OCI-LY3 (cell line): ENCODE results near the gene DOCK7.

Source experiments
- H2AFZ ChIP-seq: fragments of 200-600, 300-600 bp; shearing (Covaris generic); 2 replicates; pipeline ENCODE4 v1.6.0; 2014; ENCODE audit warnings: antibody characterized with exemption, low read depth, low read length
- H3K27ac ChIP-seq: fragments of 200-600, 300-600 bp; sonication (generic); 2 replicates; pipeline ENCODE4 v1.5.1; 2014; ENCODE audit warnings: mild to moderate bottlenecking, low read length, moderate library complexity, mixed read lengths
- H3K27me3 ChIP-seq: fragments of 200-600, 300-600 bp; sonication (generic); 2 replicates; pipeline ENCODE4 v1.6.1; 2014; ENCODE audit warnings: low read depth, low read length, mixed read lengths
- H3K36me3 ChIP-seq: fragments of 200-600, 300-600 bp; sonication (generic); replicated peaks from 2 replicates; pipeline ENCODE3; 2014; ENCODE audit warnings: low read depth, low read length, mixed read lengths
- H3K4me1 ChIP-seq: fragments of 300-600, 200-600 bp; sonication (generic); 2 replicates; pipeline ENCODE4 v1.6.1; 2014; ENCODE audit warnings: low read length, mixed read lengths
- H3K4me2 ChIP-seq: fragments of 200-600, 300-600 bp; sonication (generic); 2 replicates; pipeline ENCODE4 v1.6.1; 2014; ENCODE audit warnings: low read length, mixed read lengths
- H3K4me3 ChIP-seq: fragments of 300-600, 200-600 bp; sonication (generic); 2 replicates; pipeline ENCODE4 v1.5.1; 2014; ENCODE audit warnings: antibody characterized with exemption, mild to moderate bottlenecking, low read length, moderate library complexity
- H3K79me2 ChIP-seq: fragments of 300-600, 200-600 bp; shearing (Covaris generic); 2 replicates; pipeline ENCODE4 v1.6.1; 2014; ENCODE audit warnings: mild to moderate bottlenecking, low read length, mixed read lengths
- H3K9ac ChIP-seq: fragments of 300-600, 200-600 bp; shearing (Covaris generic); 2 replicates; pipeline ENCODE4 v1.6.0; 2014; ENCODE audit warnings: mild to moderate bottlenecking, low read length, moderate library complexity
- H3K9me3 ChIP-seq: fragments of 200-600, 300-600 bp; shearing (Covaris generic); 2 replicates; pipeline ENCODE4 v1.6.1; 2014; ENCODE audit warnings: low read length, mixed read lengths; ENCODE audit not compliant: insufficient read depth
- H4K20me1 ChIP-seq: fragments of 200-600, 300-600 bp; sonication (generic); 2 replicates; pipeline ENCODE4 v1.6.1; 2016; ENCODE audit warnings: low read length, mixed read lengths; ENCODE audit not compliant: insufficient read depth
- EZH2phosphoT487 ChIP-seq: fragments of 200-600 bp; shearing (Covaris generic); IDR thresholded peaks from 2 replicates; pipeline ENCODE4 v1.6.1; 2018; ENCODE audit warnings: antibody characterized with exemption, mixed run types, low read depth
- TF ChIP-seq, protein P1 (sequence below): fragments of 200-600, 300-600 bp; sonication (generic); IDR thresholded peaks from 2 replicates; pipeline ENCODE4 v1.5.1; 2014; ENCODE audit warnings: antibody characterized with exemption, low read length, low read depth

Gene DOCK7

DNA sequence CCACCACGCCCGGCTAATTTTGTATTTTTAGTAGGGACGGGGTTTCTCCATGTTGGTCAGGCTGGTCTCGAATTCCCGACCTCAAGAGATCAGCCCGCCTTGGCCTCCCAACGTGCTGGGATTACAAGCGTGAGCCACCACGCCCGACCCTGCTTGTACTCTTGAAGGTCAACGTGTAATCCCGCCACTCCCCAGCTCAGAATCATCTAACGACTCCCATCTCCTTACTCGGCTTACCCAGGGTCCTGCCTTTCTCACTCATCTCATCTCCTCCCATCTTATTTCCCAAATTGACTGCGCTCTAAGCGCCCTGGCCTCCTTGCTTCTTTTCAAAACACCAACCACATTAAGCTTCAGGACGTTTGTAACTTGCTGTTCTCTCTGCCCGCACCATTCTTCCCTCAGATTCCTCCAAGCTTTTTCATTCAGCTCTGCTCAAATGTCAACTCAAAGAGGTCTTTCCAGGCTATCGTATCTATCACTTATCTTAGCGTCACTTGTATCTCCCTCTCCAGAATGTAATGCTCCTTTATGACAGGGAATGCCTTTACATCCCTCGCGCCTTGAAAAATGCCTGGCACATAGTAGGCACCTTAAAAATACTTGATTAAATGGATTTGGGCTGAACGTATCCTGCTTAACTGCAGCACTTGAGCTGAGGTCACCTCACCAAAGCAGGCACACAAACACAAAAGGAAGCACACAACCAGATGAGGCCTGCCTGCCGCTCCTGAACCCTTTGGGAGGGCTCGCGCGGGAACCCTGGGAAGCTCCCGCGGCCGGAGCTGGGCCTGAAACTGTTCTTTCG lies 252.8 kb downstream of the DOCK7 start:
- Histone ChIP-seq H3K4me3 (peak overlapping the region; percentile 98), H3K79me2 (peaks cover 45% of the 10 kb centered on the region), H3K27me3 (no peaks in the 10 kb centered on the region), H4K20me1 (peaks cover 23% of the 10 kb centered on the region), H3K27ac (peak overlapping the region; percentile 95), H3K4me2 (peak overlapping the region; percentile 69), H3K9ac (peak overlapping the region; percentile 97), H3K4me1 (peaks cover 6% of the 10 kb centered on the region), H2AFZ (0 out of 2 replicates have a peak overlapping the region, but pooled peaks have one; percentile 54), H3K9me3 (no peaks in the 10 kb centered on the region), H3K36me3 (peaks cover 1% of the 10 kb centered on the region)
- TF ChIP-seq, protein P1, sequence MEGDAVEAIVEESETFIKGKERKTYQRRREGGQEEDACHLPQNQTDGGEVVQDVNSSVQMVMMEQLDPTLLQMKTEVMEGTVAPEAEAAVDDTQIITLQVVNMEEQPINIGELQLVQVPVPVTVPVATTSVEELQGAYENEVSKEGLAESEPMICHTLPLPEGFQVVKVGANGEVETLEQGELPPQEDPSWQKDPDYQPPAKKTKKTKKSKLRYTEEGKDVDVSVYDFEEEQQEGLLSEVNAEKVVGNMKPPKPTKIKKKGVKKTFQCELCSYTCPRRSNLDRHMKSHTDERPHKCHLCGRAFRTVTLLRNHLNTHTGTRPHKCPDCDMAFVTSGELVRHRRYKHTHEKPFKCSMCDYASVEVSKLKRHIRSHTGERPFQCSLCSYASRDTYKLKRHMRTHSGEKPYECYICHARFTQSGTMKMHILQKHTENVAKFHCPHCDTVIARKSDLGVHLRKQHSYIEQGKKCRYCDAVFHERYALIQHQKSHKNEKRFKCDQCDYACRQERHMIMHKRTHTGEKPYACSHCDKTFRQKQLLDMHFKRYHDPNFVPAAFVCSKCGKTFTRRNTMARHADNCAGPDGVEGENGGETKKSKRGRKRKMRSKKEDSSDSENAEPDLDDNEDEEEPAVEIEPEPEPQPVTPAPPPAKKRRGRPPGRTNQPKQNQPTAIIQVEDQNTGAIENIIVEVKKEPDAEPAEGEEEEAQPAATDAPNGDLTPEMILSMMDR, result no peak
- no peak for TF ChIP-seq EZH2phosphoT487

DNA sequence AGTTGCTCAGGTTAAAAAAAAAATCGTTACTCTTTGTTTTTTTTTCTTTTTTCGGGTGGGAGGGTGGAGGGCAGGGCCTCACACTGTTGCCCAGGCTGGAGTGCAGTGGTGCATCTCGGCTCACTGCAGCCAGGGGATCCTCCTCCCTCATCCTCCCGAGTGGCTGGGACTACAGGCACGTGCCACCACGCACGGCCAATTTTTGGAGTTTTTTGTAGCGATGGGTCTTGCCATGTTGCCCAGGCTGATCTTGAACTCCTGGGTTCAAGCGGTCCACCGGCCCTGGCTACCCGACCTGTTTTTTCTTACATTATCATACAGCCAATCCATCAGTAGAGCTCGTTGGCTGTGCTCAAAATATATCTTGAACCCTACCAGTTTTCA lies 253.6 kb downstream of the DOCK7 start:
- Histone ChIP-seq H3K4me2 (no peak overlapping the region), H4K20me1 (peaks cover 18% of the 10 kb centered on the region), H3K9ac (no peak overlapping the region), H3K27ac (no peak overlapping the region), H3K4me1 (peaks cover 1% of the 10 kb centered on the region; the same call in 1 of the 2 replicates), H3K36me3 (no peaks in the 10 kb centered on the region), H2AFZ (no peak overlapping the region), H3K79me2 (peaks cover 37% of the 10 kb centered on the region), H3K27me3 (no peaks in the 10 kb centered on the region), H3K9me3 (no peaks in the 10 kb centered on the region), H3K4me3 (no peak overlapping the region)
- TF ChIP-seq, protein P1, result no peak
- TF ChIP-seq EZH2phosphoT487, result no peak

DNA sequence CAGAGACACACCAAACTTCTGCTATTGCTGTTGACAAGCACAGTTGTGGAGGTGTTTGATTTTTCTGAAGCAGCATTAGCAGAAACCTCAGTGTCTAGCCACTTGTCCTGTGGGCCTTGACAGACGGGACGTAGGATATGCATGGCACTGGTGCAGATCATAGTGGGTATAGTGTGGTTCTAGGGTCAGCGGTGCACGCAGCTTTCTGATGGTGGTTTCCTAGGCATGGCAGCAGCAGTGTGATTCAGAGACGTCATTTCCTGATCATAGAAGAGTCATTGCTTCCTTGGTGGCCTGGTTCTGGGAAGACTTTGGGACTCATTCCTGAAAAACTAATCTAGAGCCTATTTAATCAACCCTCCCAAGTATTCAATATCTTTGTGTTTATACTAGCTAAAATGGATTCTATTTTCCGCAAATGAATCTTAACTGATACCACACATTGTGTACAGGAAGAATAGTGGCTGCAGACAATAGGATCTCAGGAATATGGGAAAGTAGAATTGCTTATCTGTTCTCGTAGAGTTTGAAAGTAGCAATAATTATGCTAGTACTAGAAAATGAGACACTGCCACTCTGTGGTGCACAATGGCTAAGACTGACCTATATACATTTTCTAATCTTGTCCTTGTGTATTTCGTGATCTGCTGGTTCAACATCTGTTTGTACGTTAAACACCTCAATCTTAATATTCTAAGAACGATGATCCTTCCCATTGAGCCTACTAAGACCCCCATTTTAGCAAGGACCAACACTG lies 254.1 kb downstream of the DOCK7 start:
- Histone ChIP-seq H3K36me3 (no peaks in the 10 kb centered on the region), H2AFZ (no peak overlapping the region)

More for the DNA sequence above, 254.1 kb downstream of the DOCK7 start:
- Histone ChIP-seq H3K4me3 (no peak overlapping the region), H3K79me2 (peaks cover 31% of the 10 kb centered on the region), H3K9ac (no peak overlapping the region), H3K27ac (no peak overlapping the region), H3K4me1 (no peaks in the 10 kb centered on the region), H3K27me3 (no peaks in the 10 kb centered on the region), H4K20me1 (peaks cover 14% of the 10 kb centered on the region), H3K9me3 (no peaks in the 10 kb centered on the region), H3K4me2 (no peak overlapping the region)
- TF ChIP-seq, protein P1, result 0 out of 2 replicates have a peak, but pooled peaks have one; percentile 6
- TF ChIP-seq EZH2phosphoT487, result no peak
